Activated CD8-positive, alpha-beta T cell treated with anti-CD3 and anti-CD28 coated beads, Interleukin-2, amount 10 ng/mL, durations not matched to agents 7 days and 5 days (primary cell): Measurements from ENCODE around the gene C10orf62. TPM values are rescaled to one million over a fixed set of nuclear protein-coding genes. Genes with fewer than 3 reads are reported as not detected.

Source experiments
- ATAC-seq: fragments of 150-1000 bp; cut with Tn5 transposase; one replicate; pipeline ENCODE4 v1.10.0; 2021; ENCODE audit warnings: moderate library complexity
- CTCF ChIA-PET: fragments of 350-600 bp; sonication (Branson Sonifier 250); formaldehyde crosslinking; loops from one replicate; lab custom pipeline; 2021; ENCODE audit warnings: antibody characterized with exemption; lab: Charles Lee
- POLR2A ChIA-PET: fragments of 350-600 bp; sonication (Branson Sonifier 250); formaldehyde crosslinking; loops from one replicate; lab custom pipeline; 2021; ENCODE audit warnings: antibody characterized with exemption; lab: Charles Lee
- DNase-seq: peaks from one replicate; pipeline ENCODE4 v3.0.0-alpha.2; 2020
- H3K27ac Mint-ChIP-seq: one replicate; pipeline ENCODE4 v1.8.0; 2021; ENCODE audit warnings: mild to moderate bottlenecking, mixed read lengths
- H3K27me3 Mint-ChIP-seq: one replicate; pipeline ENCODE4 v1.8.0; 2021; ENCODE audit warnings: low read depth, mixed read lengths
- H3K36me3 Mint-ChIP-seq: one replicate; pipeline ENCODE4 v1.8.0; 2021; ENCODE audit warnings: low read depth, mixed read lengths
- H3K4me1 Mint-ChIP-seq: one replicate; pipeline ENCODE4 v1.8.0; 2021; ENCODE audit warnings: low read depth, mixed read lengths
- H3K4me3 Mint-ChIP-seq: one replicate; pipeline ENCODE4 v1.8.0; 2021; ENCODE audit warnings: mild to moderate bottlenecking, mixed read lengths
- H3K9me3 Mint-ChIP-seq: one replicate; pipeline ENCODE4 v1.8.0; 2022; ENCODE audit warnings: mixed read lengths; ENCODE audit not compliant: insufficient read depth
- total RNA-seq, 2 experiments: library from RNA; stranded (reverse); gene quantifications; one replicate each; pipeline ENCODE4 v1.2.3, GENCODE V29; 2021

The C10orf62 gene
- total RNA-seq: not detected

GRCh38 chr10:97589479-97589878 lies at the start of gene C10orf62:
C10orf62 (plus strand) TSS chr10:97589721; CDS start chr10:97589898, 177 bp downstream.
- ChIA-PET POLR2A (no interaction called here), CTCF (interaction anchor here (1.1 kb wide), 1 partner anchor 18 kb away, joined by 5 read pairs; the partner anchor contains the start of gene ANKRD2)
- Mint-ChIP-seq H3K4me1 (peaks cover 20% of the 10 kb centered on the region), H3K27ac (peak within 1 kb of the TSS; percentile 35), H3K27me3 (peaks cover 5% of the 10 kb centered on the region), H3K36me3 (no peaks in the 10 kb centered on the region), H3K9me3 (no peaks in the 10 kb centered on the region), H3K4me3 (peak within 1 kb of the TSS; percentile 36)
- no peak for ATAC-seq
- no peak for DNase-seq

- H3K4me3 Mint-ChIP-seq: no peak overlapping the region
- H3K9me3 Mint-ChIP-seq: no peaks in the 10 kb centered on the region
- peaks cover 13% of the 10 kb centered on the region for H3K4me1 Mint-ChIP-seq
- H3K36me3 Mint-ChIP-seq: no peaks in the 10 kb centered on the region
- POLR2A ChIA-PET: no interaction called here
- no peak overlapping the region for H3K27ac Mint-ChIP-seq
- DNase-seq (no peak), ATAC-seq (no peak)
- CTCF ChIA-PET: no interaction called here
- no peaks in the 10 kb centered on the region for H3K27me3 Mint-ChIP-seq
These were observed 48.6 kb upstream of the C10orf62 start for GRCh38 chr10:97540669-97541500.

GRCh38 chr10:97542169-97543024 lies 47.1 kb upstream of the C10orf62 start:
- no peak overlapping the region for H3K4me3 Mint-ChIP-seq
- no peaks in the 10 kb centered on the region for H3K27me3 Mint-ChIP-seq
- no peaks in the 10 kb centered on the region for H3K36me3 Mint-ChIP-seq
- ATAC-seq (peak; percentile 31), DNase-seq (peak; percentile 23)
- H3K4me1 Mint-ChIP-seq: peaks cover 13% of the 10 kb centered on the region
- ChIA-PET CTCF (interaction anchor here (0.6 to 1.2 kb wide), 3 partner anchors 9 to 73 kb away, joined by 3 to 5 read pairs (median 4); no protein-coding TSS in a partner anchor), POLR2A (no interaction called here)
- H3K9me3 Mint-ChIP-seq: no peaks in the 10 kb centered on the region
- H3K27ac Mint-ChIP-seq: no peak overlapping the region

GRCh38 chr10:97543025-97543546 lies 46.4 kb upstream of the C10orf62 start:
- H3K9me3 Mint-ChIP-seq: no peaks in the 10 kb centered on the region
- H3K36me3 Mint-ChIP-seq: no peaks in the 10 kb centered on the region
- peak; percentile 46 for DNase-seq
- no peaks in the 10 kb centered on the region for H3K27me3 Mint-ChIP-seq
- peak; percentile 65 for ATAC-seq
- H3K4me1 Mint-ChIP-seq: peaks cover 13% of the 10 kb centered on the region
- ChIA-PET CTCF (interaction anchor here (0.6 to 1.2 kb wide), 3 partner anchors 9 to 73 kb away, joined by 3 to 5 read pairs (median 4); no protein-coding TSS in a partner anchor), POLR2A (no interaction called here)
- no peak overlapping the region for H3K27ac Mint-ChIP-seq
- no peak overlapping the region for H3K4me3 Mint-ChIP-seq

- Mint-ChIP-seq H3K36me3 (no peaks in the 10 kb centered on the region), H3K4me1 (peaks cover 13% of the 10 kb centered on the region), H3K27me3 (no peaks in the 10 kb centered on the region), H3K27ac (no peak overlapping the region), H3K9me3 (no peaks in the 10 kb centered on the region), H3K4me3 (no peak overlapping the region)
- POLR2A ChIA-PET: no interaction called here
- ATAC-seq (no peak), DNase-seq (no peak)
- CTCF ChIA-PET: interaction anchor here (1.0 to 2.3 kb wide), 3 partner anchors 12 to 122 kb away, joined by 3 to 12 read pairs (median 4); partner anchors contain the start of gene ANKRD2
These were observed 42.9 kb upstream of the C10orf62 start for GRCh38 chr10:97546456-97547270.

- no peak for ATAC-seq
- CTCF ChIA-PET: interaction anchor here (2.3 kb wide), 1 partner anchor 13 kb away, joined by 12 read pairs; no protein-coding TSS in a partner anchor
- H3K36me3 Mint-ChIP-seq: no peaks in the 10 kb centered on the region
These were observed 42.3 kb upstream of the C10orf62 start for GRCh38 chr10:97547271-97547600.

GRCh38 chr10:97547962-97548361 lies 41.6 kb upstream of the C10orf62 start:
- no peak overlapping the region for H3K4me3 Mint-ChIP-seq
- CTCF ChIA-PET: no interaction called here
- POLR2A ChIA-PET: no interaction called here
- H3K27ac Mint-ChIP-seq: no peak overlapping the region
- H3K27me3 Mint-ChIP-seq: no peaks in the 10 kb centered on the region
- H3K9me3 Mint-ChIP-seq: no peaks in the 10 kb centered on the region
- peaks cover 6% of the 10 kb centered on the region for H3K4me1 Mint-ChIP-seq
- H3K36me3 Mint-ChIP-seq: no peaks in the 10 kb centered on the region
- no peak for ATAC-seq
- no peak for DNase-seq

More at GRCh38 chr10:97547271-97547600, 42.3 kb upstream of the C10orf62 start:
- Mint-ChIP-seq H3K9me3 (no peaks in the 10 kb centered on the region), H3K4me3 (no peak overlapping the region), H3K4me1 (peaks cover 13% of the 10 kb centered on the region), H3K27me3 (no peaks in the 10 kb centered on the region), H3K27ac (no peak overlapping the region)
- DNase-seq: no peak
- POLR2A ChIA-PET: no interaction called here

GRCh38 chr10:97548828-97549455 lies 40.6 kb upstream of the C10orf62 start:
- ChIA-PET POLR2A (no interaction called here), CTCF (no interaction called here)
- Mint-ChIP-seq H3K4me3 (no peak overlapping the region), H3K9me3 (no peaks in the 10 kb centered on the region), H3K27ac (no peak overlapping the region), H3K36me3 (no peaks in the 10 kb centered on the region), H3K4me1 (no peaks in the 10 kb centered on the region), H3K27me3 (no peaks in the 10 kb centered on the region)
- no peak for ATAC-seq
- no peak for DNase-seq

- no peaks in the 10 kb centered on the region for H3K27me3 Mint-ChIP-seq
- DNase-seq (no peak), ATAC-seq (no peak)
- ChIA-PET CTCF (interaction anchor here (0.9 to 1.3 kb wide), 2 partner anchors 10 to 85 kb away, joined by 3 read pairs; no protein-coding TSS in a partner anchor), POLR2A (no interaction called here)
- H3K27ac Mint-ChIP-seq: no peak overlapping the region
- H3K4me1 Mint-ChIP-seq: no peaks in the 10 kb centered on the region
- H3K9me3 Mint-ChIP-seq: no peaks in the 10 kb centered on the region
- no peak overlapping the region for H3K4me3 Mint-ChIP-seq
- H3K36me3 Mint-ChIP-seq: no peaks in the 10 kb centered on the region
These were observed 39.8 kb upstream of the C10orf62 start for GRCh38 chr10:97549587-97550322.
